ENCODE data around the gene SLC35F6. TPM values are rescaled to one million over a fixed set of nuclear protein-coding genes. Genes with fewer than 3 reads are reported as not detected.

Gene SLC35F6
- total and polyA plus RNA-seq, 2 donors (not counting 3 experiments of a cell fraction or from before 2014, with no cell fraction given) = 34.6 to 39.8 TPM

DNA sequence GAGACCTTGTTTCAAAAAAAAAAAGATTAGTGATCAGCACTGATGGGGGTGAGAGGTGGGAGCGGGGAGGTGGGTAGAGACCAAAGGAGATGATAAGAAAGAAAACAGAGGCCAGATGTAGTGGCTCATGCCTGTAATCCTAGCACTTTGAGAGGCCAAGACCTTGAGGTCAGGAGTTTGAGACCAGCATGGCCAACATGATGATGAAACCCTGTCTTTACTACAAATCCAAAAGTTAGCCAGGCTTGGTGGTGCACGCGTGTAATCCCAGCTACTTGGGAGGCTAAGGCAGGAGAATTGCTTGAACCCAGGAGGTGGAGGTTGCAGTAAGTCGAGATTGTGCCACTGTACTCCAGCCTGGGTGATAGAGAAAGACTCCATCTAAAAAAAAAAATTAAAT is 9.5 kb upstream of the SLC35F6 start:
- TF ChIP-seq GATA2 (IDR thresholded peaks at IDR 0.05; ENCODE audit: insufficient read depth, insufficient read length, low read depth, low read length) = no peak
- no peak for TF ChIP-seq EZH2 (IDR thresholded peaks at IDR 0.05; ENCODE audit: borderline replicate concordance, low read depth, low read length, severe bottlenecking)
- TF ChIP-seq POLR2A (IDR thresholded peaks at IDR 0.05; ENCODE audit: low read depth, low read length) = no peak
- no peak for TF ChIP-seq MYC (IDR thresholded peaks at IDR 0.05; ENCODE audit: low read depth, low read length)
- H3K27ac ChIP-seq (ENCODE audit: insufficient read depth, low read depth, low read length) = no peak overlapping the region
- no peak for FAIRE-seq
- H3K27me3 ChIP-seq (ENCODE audit: control insufficient read depth in 2 of 2, insufficient read depth in 2 of 2, low read length in 2 of 2) = no peaks in the 10 kb centered on the region
- H3K4me2 ChIP-seq (ENCODE audit: insufficient read depth, low read length) = no peak overlapping the region
- no peaks in the 10 kb centered on the region for H3K36me3 ChIP-seq (ENCODE audit: control insufficient read depth in 2 of 2, extremely low read depth in 1 of 2, insufficient read depth in 2 of 2, low read length in 2 of 2)
- no peak for DNase-seq (ENCODE audit: low read depth, low spot score)
- H3K79me2 ChIP-seq (ENCODE audit: control insufficient read depth, insufficient read depth, low read length) = no peaks in the 10 kb centered on the region
- ChIA-PET POLR2A (no interaction called here), CTCF (interaction anchor here (1.0 kb wide), 1 partner anchor 23 kb away, joined by 3 read pairs; no protein-coding TSS in a partner anchor)
- H3K9ac ChIP-seq (replicated peaks; ENCODE audit: extremely low read depth, insufficient read depth, low read length) = no peak overlapping the region
- H3K4me1 ChIP-seq (ENCODE audit: control insufficient read depth, extremely low read depth, insufficient read depth, low read length) = peaks cover 23% of the 10 kb centered on the region
- dilution Hi-C loops (cut with MboI; ENCODE audit: extremely low pct_ligation_motif_present, low sequenced_read_pairs) (no loop called here), intact Hi-C loops (cut with micrococcal nuclease) (no loop called here)
- no peak overlapping the region for H3K4me3 ChIP-seq (replicated peaks in 1 of 3; ENCODE audit: insufficient read depth in 1 of 3, low read depth in 1 of 3, low read length in 3 of 3)
- H3K9me3 ChIP-seq (replicated peaks; ENCODE audit: control insufficient read depth, insufficient read depth, low read length) = no peaks in the 10 kb centered on the region
- H4K20me1 ChIP-seq (replicated peaks; ENCODE audit: control insufficient read depth, extremely low read depth, insufficient read depth, low read length) = no peaks in the 10 kb centered on the region
- no peaks in the 10 kb centered on the region for H3K9me1 ChIP-seq (replicated peaks; ENCODE audit: control insufficient read depth, extremely low read depth, insufficient read depth, low read length)
- no TSS peak for BruUV-seq (replicated peaks)
- H2AFZ ChIP-seq (ENCODE audit: low read depth, low read length) = no peak overlapping the region

DNA sequence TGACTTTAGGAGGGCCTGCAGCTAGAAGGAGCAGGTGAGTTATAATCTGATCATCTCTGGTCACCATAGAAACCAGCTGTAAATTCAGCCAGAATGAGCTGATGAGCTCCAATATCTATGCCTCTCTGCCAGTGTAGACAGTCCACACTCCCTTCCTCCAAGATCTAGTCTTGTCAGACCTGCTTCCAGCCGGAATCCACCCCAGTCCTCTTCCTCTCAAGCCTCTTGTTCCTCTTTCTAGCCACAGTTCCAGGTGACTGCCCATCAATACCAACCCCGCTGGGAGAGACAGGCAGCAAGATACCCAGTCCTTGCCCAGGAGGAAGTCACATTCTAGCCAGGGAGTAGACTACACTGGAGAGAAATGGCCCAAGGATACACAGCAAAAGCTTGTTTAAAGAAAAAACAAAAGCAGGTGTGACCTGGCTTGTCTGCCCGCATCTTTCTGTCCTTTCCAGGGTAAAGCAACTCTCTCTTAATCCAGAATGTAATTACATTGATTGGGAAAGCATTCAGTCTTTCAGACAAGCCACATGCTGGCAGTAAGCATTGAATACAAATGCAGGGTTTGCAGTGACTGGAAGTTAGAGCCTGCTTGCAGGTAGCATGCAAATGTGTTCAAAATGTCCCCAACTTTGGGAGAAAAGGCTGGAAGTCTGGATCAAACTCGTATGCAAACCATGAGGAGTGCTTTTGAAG is 9.0 kb upstream of the SLC35F6 start:
- no peak overlapping the region for H3K9ac ChIP-seq (replicated peaks; ENCODE audit: extremely low read depth, insufficient read depth, low read length)
- CTCF ChIA-PET = interaction anchor here (1.0 to 1.4 kb wide), 2 partner anchors 24 to 149 kb away, joined by 3 to 4 read pairs; no protein-coding TSS in a partner anchor
- no peak overlapping the region for H3K4me3 ChIP-seq (replicated peaks in 1 of 3; ENCODE audit: insufficient read depth in 1 of 3, low read depth in 1 of 3, low read length in 3 of 3)
- DNase-seq (ENCODE audit: low read depth, low spot score) (no peak), FAIRE-seq (no peak)
- no TSS peak for BruUV-seq (replicated peaks)
- no peaks in the 10 kb centered on the region for H3K36me3 ChIP-seq (ENCODE audit: control insufficient read depth in 2 of 2, extremely low read depth in 1 of 2, insufficient read depth in 2 of 2, low read length in 2 of 2)
- no peaks in the 10 kb centered on the region for H3K9me1 ChIP-seq (replicated peaks; ENCODE audit: control insufficient read depth, extremely low read depth, insufficient read depth, low read length)
- no peak for TF ChIP-seq JUN (IDR thresholded peaks at IDR 0.05; ENCODE audit: borderline replicate concordance, insufficient read depth, insufficient read length, low read depth)
- TF ChIP-seq, protein P1, sequence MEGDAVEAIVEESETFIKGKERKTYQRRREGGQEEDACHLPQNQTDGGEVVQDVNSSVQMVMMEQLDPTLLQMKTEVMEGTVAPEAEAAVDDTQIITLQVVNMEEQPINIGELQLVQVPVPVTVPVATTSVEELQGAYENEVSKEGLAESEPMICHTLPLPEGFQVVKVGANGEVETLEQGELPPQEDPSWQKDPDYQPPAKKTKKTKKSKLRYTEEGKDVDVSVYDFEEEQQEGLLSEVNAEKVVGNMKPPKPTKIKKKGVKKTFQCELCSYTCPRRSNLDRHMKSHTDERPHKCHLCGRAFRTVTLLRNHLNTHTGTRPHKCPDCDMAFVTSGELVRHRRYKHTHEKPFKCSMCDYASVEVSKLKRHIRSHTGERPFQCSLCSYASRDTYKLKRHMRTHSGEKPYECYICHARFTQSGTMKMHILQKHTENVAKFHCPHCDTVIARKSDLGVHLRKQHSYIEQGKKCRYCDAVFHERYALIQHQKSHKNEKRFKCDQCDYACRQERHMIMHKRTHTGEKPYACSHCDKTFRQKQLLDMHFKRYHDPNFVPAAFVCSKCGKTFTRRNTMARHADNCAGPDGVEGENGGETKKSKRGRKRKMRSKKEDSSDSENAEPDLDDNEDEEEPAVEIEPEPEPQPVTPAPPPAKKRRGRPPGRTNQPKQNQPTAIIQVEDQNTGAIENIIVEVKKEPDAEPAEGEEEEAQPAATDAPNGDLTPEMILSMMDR (IDR thresholded peaks at IDR 0.05; ENCODE audit: extremely low read depth in 1 of 2, insufficient read depth in 1 of 2, low read depth in 1 of 2, low read length in 2 of 2) = no peak
- TF ChIP-seq POLR2AphosphoS5 (IDR thresholded peaks at IDR 0.05; ENCODE audit: insufficient read depth, low read depth, low read length) = no peak
- no peak for TF ChIP-seq POLR2A (IDR thresholded peaks at IDR 0.05; ENCODE audit: low read depth, low read length)
- no peak for TF ChIP-seq FOS (IDR thresholded peaks at IDR 0.05; ENCODE audit: borderline replicate concordance, insufficient read depth, low read length)
- TF ChIP-seq EZH2 (IDR thresholded peaks at IDR 0.05; ENCODE audit: borderline replicate concordance, low read depth, low read length, severe bottlenecking) = no peak
- no peak for TF ChIP-seq GATA2 (IDR thresholded peaks at IDR 0.05; ENCODE audit: insufficient read depth, insufficient read length, low read depth, low read length)
- no peak for TF ChIP-seq MYC (IDR thresholded peaks at IDR 0.05; ENCODE audit: low read depth, low read length)
- TF ChIP-seq, protein P2, sequence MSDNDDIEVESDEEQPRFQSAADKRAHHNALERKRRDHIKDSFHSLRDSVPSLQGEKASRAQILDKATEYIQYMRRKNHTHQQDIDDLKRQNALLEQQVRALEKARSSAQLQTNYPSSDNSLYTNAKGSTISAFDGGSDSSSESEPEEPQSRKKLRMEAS (IDR thresholded peaks at IDR 0.05; ENCODE audit: insufficient read depth, insufficient read length) = no peak
- intact Hi-C loops (cut with micrococcal nuclease) = loop anchor here (5.0 kb wide), 1 partner anchor 258 kb away; no protein-coding TSS in a partner anchor
- H3K4me2 ChIP-seq (ENCODE audit: insufficient read depth, low read length) = no peak overlapping the region
- dilution Hi-C loops (cut with MboI; ENCODE audit: extremely low pct_ligation_motif_present, low sequenced_read_pairs) = no loop called here
- H3K27me3 ChIP-seq (ENCODE audit: control insufficient read depth in 2 of 2, insufficient read depth in 2 of 2, low read length in 2 of 2) = no peaks in the 10 kb centered on the region
- H2AFZ ChIP-seq (ENCODE audit: low read depth, low read length) = no peak overlapping the region
- H3K4me1 ChIP-seq (ENCODE audit: control insufficient read depth, extremely low read depth, insufficient read depth, low read length) = peaks cover 23% of the 10 kb centered on the region
- no peak overlapping the region for H3K27ac ChIP-seq (ENCODE audit: insufficient read depth, low read depth, low read length)
- H3K79me2 ChIP-seq (ENCODE audit: control insufficient read depth, insufficient read depth, low read length) = no peaks in the 10 kb centered on the region
- H4K20me1 ChIP-seq (replicated peaks; ENCODE audit: control insufficient read depth, extremely low read depth, insufficient read depth, low read length) = no peaks in the 10 kb centered on the region
- no peaks in the 10 kb centered on the region for H3K9me3 ChIP-seq (replicated peaks; ENCODE audit: control insufficient read depth, insufficient read depth, low read length)
- POLR2A ChIA-PET = no interaction called here

Data from endothelial cell of umbilical vein (primary cell).